ENCODE results near the gene TLE1. TPM values are rescaled to one million over a fixed set of nuclear protein-coding genes. Genes with fewer than 3 reads are reported as not detected.

The TLE1 gene
- total RNA-seq, 1 experiment from 2014 or later, result 49.0 TPM

- POLR2A ChIA-PET (ENCODE audit: unreplicated experiment), result no interaction called here
- no peak overlapping the region for H3K9ac ChIP-seq (ENCODE audit: low read length)
Measured at GRCh38 chr9:81570083-81570482, 119.3 kb downstream of the TLE1 start.

GRCh38 chr9:81566074-81566698 lies 123.2 kb downstream of the TLE1 start:
- no peak for TF ChIP-seq EZH2 (IDR thresholded peaks at IDR 0.05; ENCODE audit: low read length, unreplicated experiment)
- no peak for TF ChIP-seq CTCF (conservative IDR thresholded peaks at IDR 0.05; ENCODE audit: low read depth, low read length)
- TF ChIP-seq EZH2phosphoT487 (IDR thresholded peaks at IDR 0.05; ENCODE audit: borderline replicate concordance, low read length), result no peak
- no peaks in the 10 kb centered on the region for H3K79me2 ChIP-seq (ENCODE audit: low read length)
- BruUV-seq (replicated peaks), result no TSS peak
- H3K4me1 ChIP-seq (ENCODE audit: insufficient read depth, low read length), result peaks cover 17% of the 10 kb centered on the region
- no peak overlapping the region for H3K9ac ChIP-seq (ENCODE audit: low read length)
- ChIA-PET CTCF (no interaction called here), POLR2A (ENCODE audit: unreplicated experiment) (no interaction called here)
- H3K9me2 ChIP-seq (replicated peaks; ENCODE audit: low read length), result no peaks in the 10 kb centered on the region
- H3K36me3 ChIP-seq (ENCODE audit: low read depth, low read length), result no peaks in the 10 kb centered on the region
- no peak for DNase-seq
- no peak overlapping the region for H3K4me3 ChIP-seq (ENCODE audit: low read length)
- no peak for ATAC-seq
- no peaks in the 10 kb centered on the region for H4K20me1 ChIP-seq (ENCODE audit: low read length)
- intact Hi-C loops (cut with micrococcal nuclease), result no loop called here
- H3K9me3 ChIP-seq (ENCODE audit: low read length), result no peaks in the 10 kb centered on the region
- H3F3A ChIP-seq (ENCODE audit: low read length, unreplicated experiment), result no peaks in the 10 kb centered on the region
- no peak overlapping the region for H2AFZ ChIP-seq (ENCODE audit: low read length)
- H3K27me3 ChIP-seq (ENCODE audit: low read length), result no peaks in the 10 kb centered on the region
- H3K4me2 ChIP-seq (ENCODE audit: low read length), result no peak overlapping the region
- no peak overlapping the region for H3K27ac ChIP-seq (ENCODE audit: low read length)

More at GRCh38 chr9:81570083-81570482, 119.3 kb downstream of the TLE1 start:
- Histone ChIP-seq H3K9me2 (replicated peaks; ENCODE audit: low read length) (no peaks in the 10 kb centered on the region), H3K36me3 (ENCODE audit: low read depth, low read length) (no peaks in the 10 kb centered on the region), H3K79me2 (ENCODE audit: low read length) (no peaks in the 10 kb centered on the region), H3K4me3 (ENCODE audit: low read length) (no peak overlapping the region), H3F3A (ENCODE audit: low read length, unreplicated experiment) (no peaks in the 10 kb centered on the region), H4K20me1 (ENCODE audit: low read length) (no peaks in the 10 kb centered on the region), H3K4me2 (ENCODE audit: low read length) (no peak overlapping the region), H3K27me3 (ENCODE audit: low read length) (no peaks in the 10 kb centered on the region), H3K4me1 (ENCODE audit: insufficient read depth, low read length) (no peaks in the 10 kb centered on the region), H2AFZ (ENCODE audit: low read length) (no peak overlapping the region), H3K27ac (ENCODE audit: low read length) (no peak overlapping the region), H3K9me3 (ENCODE audit: low read length) (no peaks in the 10 kb centered on the region)
- intact Hi-C loops (cut with micrococcal nuclease), result no loop called here
- no TSS peak for BruUV-seq (replicated peaks)
- CTCF ChIA-PET, result no interaction called here
- ATAC-seq, result no peak
- TF ChIP-seq EZH2phosphoT487 (IDR thresholded peaks at IDR 0.05; ENCODE audit: borderline replicate concordance, low read length) (no peak), CTCF (conservative IDR thresholded peaks at IDR 0.05; ENCODE audit: low read depth, low read length) (no peak), EZH2 (IDR thresholded peaks at IDR 0.05; ENCODE audit: low read length, unreplicated experiment) (no peak)
- DNase-seq, result no peak

DNA sequence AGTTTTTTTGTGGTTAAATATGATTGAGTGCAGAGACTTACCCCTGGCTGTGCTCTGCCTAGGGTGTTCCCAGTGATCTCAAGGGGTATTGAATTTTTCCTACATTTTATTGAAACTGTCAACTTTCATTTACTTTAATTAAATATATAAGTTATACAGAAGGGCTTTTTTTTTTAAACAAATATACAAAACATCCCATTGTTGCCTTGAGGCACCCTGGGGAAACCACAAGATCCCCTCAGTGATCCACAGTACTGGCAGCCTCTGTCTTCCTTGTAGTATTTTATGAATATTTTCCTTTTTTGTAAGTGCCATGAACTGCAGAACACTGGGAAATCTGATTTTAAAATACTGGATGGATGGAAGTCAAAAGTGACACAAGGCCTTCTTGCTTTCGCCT lies 123.7 kb downstream of the TLE1 start:
- no peak for ATAC-seq
- H2AFZ ChIP-seq (ENCODE audit: low read length), result no peak overlapping the region
- BruUV-seq (replicated peaks), result no TSS peak

More for the DNA sequence above, 123.7 kb downstream of the TLE1 start:
- Histone ChIP-seq H3K9ac (ENCODE audit: low read length) (no peak overlapping the region), H3K4me3 (ENCODE audit: low read length) (no peak overlapping the region), H3K79me2 (ENCODE audit: low read length) (no peaks in the 10 kb centered on the region), H4K20me1 (ENCODE audit: low read length) (no peaks in the 10 kb centered on the region), H3K27me3 (ENCODE audit: low read length) (no peaks in the 10 kb centered on the region), H3K36me3 (ENCODE audit: low read depth, low read length) (no peaks in the 10 kb centered on the region), H3K27ac (ENCODE audit: low read length) (no peak overlapping the region), H3K4me1 (ENCODE audit: insufficient read depth, low read length) (peaks cover 18% of the 10 kb centered on the region), H3K9me3 (ENCODE audit: low read length) (no peaks in the 10 kb centered on the region), H3F3A (ENCODE audit: low read length, unreplicated experiment) (no peaks in the 10 kb centered on the region), H3K9me2 (replicated peaks; ENCODE audit: low read length) (no peaks in the 10 kb centered on the region), H3K4me2 (ENCODE audit: low read length) (no peak overlapping the region)
- DNase-seq, result no peak
- POLR2A ChIA-PET (ENCODE audit: unreplicated experiment), result no interaction called here
- intact Hi-C loops (cut with micrococcal nuclease), result no loop called here
- TF ChIP-seq EZH2phosphoT487 (IDR thresholded peaks at IDR 0.05; ENCODE audit: borderline replicate concordance, low read length) (no peak), CTCF (conservative IDR thresholded peaks at IDR 0.05; ENCODE audit: low read depth, low read length) (no peak), EZH2 (IDR thresholded peaks at IDR 0.05; ENCODE audit: low read length, unreplicated experiment) (no peak)
- CTCF ChIA-PET, result no interaction called here

Measured in PC-3 (cell line).